Testis (tissue), 2 donors: ENCODE measurements around the gene INTS11.

Experiments used
- POLR2A ChIP-seq: fragments of 450-650 bp; IDR thresholded peaks from one replicate; pipeline ENCODE4 v1.6.1; 2017; ENCODE audit warnings: antibody characterized with exemption, mild to moderate bottlenecking, moderate library complexity
- TF ChIP-seq, protein P1 (sequence below), 3 experiments: fragments of 450-650 bp in 2 of 3; fragments of 200-600 bp in 1 of 3; sonication (generic) in 1 of 3; IDR thresholded peaks; one replicate each; pipeline ENCODE4 v1.5.1; 2016 to 2019; ENCODE audit warnings: antibody characterized with exemption in 3 of 3, mild to moderate bottlenecking in 2 of 3, moderate library complexity in 1 of 3

DNA sequence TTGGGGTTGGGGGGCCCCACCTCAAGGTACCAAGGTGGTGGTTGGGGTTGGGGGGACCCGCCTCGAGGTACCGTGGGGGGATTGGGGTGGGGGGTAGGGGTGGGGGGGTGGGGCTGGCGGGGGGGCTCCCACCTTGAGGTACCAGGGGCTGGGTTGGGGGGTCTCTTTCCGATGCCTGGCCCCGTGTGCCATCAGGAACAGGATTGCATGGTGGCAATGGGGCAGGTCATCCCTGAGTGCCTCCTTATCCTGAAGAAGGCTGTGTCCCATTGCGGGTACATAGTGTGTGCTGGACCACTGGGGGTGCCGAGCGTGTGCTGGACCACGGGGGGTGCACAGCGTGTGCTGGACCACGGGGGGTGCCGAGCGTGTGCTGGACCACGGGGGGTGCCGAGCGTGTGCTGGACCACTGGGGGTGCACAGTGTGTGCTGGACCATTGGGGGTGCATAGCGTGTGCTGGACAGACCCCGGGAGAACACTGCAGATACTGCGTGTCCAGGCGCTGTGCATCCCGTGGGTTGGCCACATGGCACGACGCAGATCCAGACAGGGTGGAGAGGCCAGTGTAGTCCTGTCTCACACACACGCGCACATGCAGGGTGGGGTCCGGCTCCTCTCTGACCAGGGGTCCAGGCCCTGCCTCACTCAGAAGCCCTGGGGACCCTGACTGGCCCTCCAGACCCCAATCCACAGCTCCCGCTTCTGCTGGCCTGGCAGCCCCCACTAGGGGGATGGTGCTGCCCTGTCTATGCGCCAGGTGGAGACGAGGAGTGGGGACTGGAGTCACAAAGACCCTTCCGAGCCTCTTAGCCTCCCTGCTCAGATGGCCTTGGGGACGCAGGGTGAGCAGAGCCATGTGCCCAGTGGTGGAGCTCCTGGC is 40.0 kb downstream of the INTS11 start:
- TF ChIP-seq, protein P1, sequence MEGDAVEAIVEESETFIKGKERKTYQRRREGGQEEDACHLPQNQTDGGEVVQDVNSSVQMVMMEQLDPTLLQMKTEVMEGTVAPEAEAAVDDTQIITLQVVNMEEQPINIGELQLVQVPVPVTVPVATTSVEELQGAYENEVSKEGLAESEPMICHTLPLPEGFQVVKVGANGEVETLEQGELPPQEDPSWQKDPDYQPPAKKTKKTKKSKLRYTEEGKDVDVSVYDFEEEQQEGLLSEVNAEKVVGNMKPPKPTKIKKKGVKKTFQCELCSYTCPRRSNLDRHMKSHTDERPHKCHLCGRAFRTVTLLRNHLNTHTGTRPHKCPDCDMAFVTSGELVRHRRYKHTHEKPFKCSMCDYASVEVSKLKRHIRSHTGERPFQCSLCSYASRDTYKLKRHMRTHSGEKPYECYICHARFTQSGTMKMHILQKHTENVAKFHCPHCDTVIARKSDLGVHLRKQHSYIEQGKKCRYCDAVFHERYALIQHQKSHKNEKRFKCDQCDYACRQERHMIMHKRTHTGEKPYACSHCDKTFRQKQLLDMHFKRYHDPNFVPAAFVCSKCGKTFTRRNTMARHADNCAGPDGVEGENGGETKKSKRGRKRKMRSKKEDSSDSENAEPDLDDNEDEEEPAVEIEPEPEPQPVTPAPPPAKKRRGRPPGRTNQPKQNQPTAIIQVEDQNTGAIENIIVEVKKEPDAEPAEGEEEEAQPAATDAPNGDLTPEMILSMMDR (IDR thresholded peaks at IDR 0.05), result no peak
- TF ChIP-seq POLR2A, result no peak
